ENCODE measurements around the gene SEPTIN10. TPM values are rescaled to one million over a fixed set of nuclear protein-coding genes. Genes with fewer than 3 reads are reported as not detected.

The SEPTIN10 gene
- total and polyA plus RNA-seq, 2 experiments from 2014 or later = 52.3 to 85.1 TPM

- H3K4me1 Mint-ChIP-seq = peaks cover 2% of the 10 kb centered on the region; the same call in 1 of the 3 replicates
- TF ChIP-seq ZNF462 (CRISPR knock-in tag; IDR thresholded peaks at IDR 0.05) (no peak), STAT1 (IDR thresholded peaks at IDR 0.05; ENCODE audit: unreplicated experiment) (no peak), ETS1 (IDR thresholded peaks at IDR 0.05) (no peak), REST (IDR thresholded peaks at IDR 0.05; ENCODE audit: unreplicated experiment) (no peak), CREB1 (CRISPR knock-in tag; IDR thresholded peaks at IDR 0.05; ENCODE audit: low read depth) (no peak), EZH2phosphoT487 (IDR thresholded peaks at IDR 0.05; ENCODE audit: unreplicated experiment) (no peak)
- H3K27ac ChIP-seq (ENCODE audit: low read depth) = no peak overlapping the region
- no peak overlapping the region for H3K4me3 ChIP-seq
- no peaks in the 10 kb centered on the region for H3K36me3 Mint-ChIP-seq (ENCODE audit: low read depth)
- peaks cover 8% of the 10 kb centered on the region for H3K27me3 Mint-ChIP-seq (ENCODE audit: insufficient read depth, low read depth, poor library complexity)
- H3K4me3 Mint-ChIP-seq = no peak overlapping the region
- DNase-seq (ENCODE audit: low spot score) = no peak
- no peaks in the 10 kb centered on the region for H3K9me3 Mint-ChIP-seq
- H2AFZ ChIP-seq = no peak overlapping the region
- H3K4me1 ChIP-seq (ENCODE audit: insufficient read depth) = no peaks in the 10 kb centered on the region
- H3K79me2 ChIP-seq (replicated peaks; ENCODE audit: insufficient read depth) = no peaks in the 10 kb centered on the region
- no peak overlapping the region for H3K27ac Mint-ChIP-seq
- no peaks in the 10 kb centered on the region for H3K27me3 ChIP-seq (ENCODE audit: insufficient read depth)
- no peaks in the 10 kb centered on the region for H4K20me1 ChIP-seq (replicated peaks; ENCODE audit: insufficient read depth)
- ATAC-seq = no peak
- H3K36me3 ChIP-seq (ENCODE audit: insufficient read depth) = no peaks in the 10 kb centered on the region
- H3K4me2 ChIP-seq = no peak overlapping the region
- no peaks in the 10 kb centered on the region for H3F3A ChIP-seq (replicated peaks; ENCODE audit: low read depth)
- H3K9me2 ChIP-seq (ENCODE audit: insufficient read depth) = no peaks in the 10 kb centered on the region
Observed at GRCh38 chr2:109522063-109522374, 91.7 kb downstream of the SEPTIN10 start.
